Measurements from ENCODE around the gene TMEM258. TPM values are rescaled to one million over a fixed set of nuclear protein-coding genes. Genes with fewer than 3 reads are reported as not detected.

TMEM258 gene
- total and polyA plus RNA-seq, 2 of the 4 experiments (the other 2 are of a cell fraction): 107 to 280 TPM

DNA sequence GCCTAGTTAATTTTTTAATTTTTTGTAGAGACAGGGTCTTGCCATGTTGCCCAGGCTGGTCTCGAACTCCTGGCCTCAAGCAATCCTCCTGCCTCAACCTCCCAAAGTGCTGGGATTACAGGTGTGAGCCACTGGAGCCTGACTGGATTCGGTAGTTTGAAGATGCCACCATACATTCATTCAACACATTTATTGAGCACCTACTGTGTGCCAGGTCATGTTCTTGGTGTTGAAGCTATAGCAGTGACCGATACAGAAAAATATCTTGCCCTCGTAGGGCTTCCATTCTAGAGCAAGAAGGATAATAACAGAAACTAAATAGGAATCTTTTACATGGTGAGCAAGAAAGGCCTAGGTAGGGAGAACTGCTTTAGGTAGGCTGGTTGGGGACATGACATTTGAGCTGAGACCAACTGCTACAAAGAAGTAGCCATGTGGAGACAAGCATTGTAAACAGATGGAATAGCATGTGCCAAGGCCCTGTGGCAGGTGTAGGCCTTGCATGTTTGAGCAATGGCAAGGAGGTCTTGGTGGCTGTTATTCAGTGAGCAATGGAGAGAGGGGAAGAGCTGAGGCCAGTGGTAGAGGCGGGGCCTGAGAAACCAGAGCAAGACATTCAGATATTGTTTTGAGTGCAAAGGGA lies 41.6 kb downstream of the TMEM258 start:
- CTCF ChIA-PET: interaction anchor here (0.7 kb wide), 1 partner anchor 38 kb away, joined by 3 read pairs; no protein-coding TSS in a partner anchor
- no peak overlapping the region for H4K8ac ChIP-seq (ENCODE audit: low read depth in 2 of 2, low read length in 2 of 2)
- H3K56ac ChIP-seq (ENCODE audit: extremely low read depth, insufficient read depth, low read length): no peak overlapping the region
- no peak overlapping the region for H2AK5ac ChIP-seq (ENCODE audit: low read depth, low read length)
- TF ChIP-seq RFX5 (IDR thresholded peaks at IDR 0.05; ENCODE audit: low read depth, low read length) (no peak), MAFK (IDR thresholded peaks at IDR 0.05; ENCODE audit: low read depth, low read length) (no peak), RAD21 (IDR thresholded peaks at IDR 0.05; ENCODE audit: low read length) (no peak), FOS (IDR thresholded peaks at IDR 0.05; ENCODE audit: low read depth, low read length) (no peak), CEBPB (IDR thresholded peaks at IDR 0.05; ENCODE audit: low read depth, low read length) (no peak), NFE2L2 (IDR thresholded peaks at IDR 0.05; ENCODE audit: low read depth, low read length) (no peak), MXI1 (IDR thresholded peaks at IDR 0.05; ENCODE audit: borderline replicate concordance, low read depth, low read length) (no peak)
- TF ChIP-seq, protein P1, sequence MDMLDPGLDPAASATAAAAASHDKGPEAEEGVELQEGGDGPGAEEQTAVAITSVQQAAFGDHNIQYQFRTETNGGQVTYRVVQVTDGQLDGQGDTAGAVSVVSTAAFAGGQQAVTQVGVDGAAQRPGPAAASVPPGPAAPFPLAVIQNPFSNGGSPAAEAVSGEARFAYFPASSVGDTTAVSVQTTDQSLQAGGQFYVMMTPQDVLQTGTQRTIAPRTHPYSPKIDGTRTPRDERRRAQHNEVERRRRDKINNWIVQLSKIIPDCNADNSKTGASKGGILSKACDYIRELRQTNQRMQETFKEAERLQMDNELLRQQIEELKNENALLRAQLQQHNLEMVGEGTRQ (IDR thresholded peaks at IDR 0.05; ENCODE audit: low read depth, low read length): no peak
- no peak overlapping the region for H3K9ac ChIP-seq (ENCODE audit: low read depth, low read length)
- no peak for ATAC-seq (ENCODE audit: low read depth)
- peaks cover 7% of the 10 kb centered on the region for H3K4me1 ChIP-seq (ENCODE audit: control insufficient read depth, insufficient read depth, low read length)
- no peak overlapping the region for H2BK5ac ChIP-seq (ENCODE audit: low read depth, low read length, poor library complexity, severe bottlenecking)
- peaks cover 3% of the 10 kb centered on the region; the same call in 1 of the 2 replicates for H3K27me3 ChIP-seq (ENCODE audit: control insufficient read depth, insufficient read depth, low read length)
- H3K9me3 ChIP-seq (ENCODE audit: control insufficient read depth, insufficient read depth, low read length): no peaks in the 10 kb centered on the region
- no peak overlapping the region for H3K23ac ChIP-seq (ENCODE audit: low read depth, low read length)
- no peaks in the 10 kb centered on the region for H4K20me1 ChIP-seq (ENCODE audit: insufficient read depth, low read length)
- POLR2A ChIA-PET (ENCODE audit: unreplicated experiment): no interaction called here
- no peak overlapping the region for H3K4me3 ChIP-seq (ENCODE audit: insufficient read depth, low read depth, low read length)
- in situ Hi-C loops (cut with MboI; ENCODE audit: low sequenced_read_pairs) (no loop called here), intact Hi-C loops (cut with micrococcal nuclease) (no loop called here), dilution Hi-C loops (cut with HindIII; ENCODE audit: low sequenced_read_pairs, unreplicated experiment) (no loop called here)
- H3K79me1 ChIP-seq (ENCODE audit: low read depth in 1 of 2, low read length in 2 of 2): no peaks in the 10 kb centered on the region
- H3K18ac ChIP-seq (ENCODE audit: low read depth, low read length): no peak overlapping the region
- H2BK20ac ChIP-seq (ENCODE audit: low read depth, low read length): no peak overlapping the region
- no peak overlapping the region for H3K27ac ChIP-seq (ENCODE audit: insufficient read depth, low read length)
- no peak overlapping the region for H2AFZ ChIP-seq (replicated peaks; ENCODE audit: low read length, poor library complexity)
- no TSS peak for BruUV-seq (replicated peaks)
- WGBS, 2 experiments (ENCODE audit: extremely low coverage in 2 of 2, insufficient read length in 1 of 2): 92% methylated on average over 2 of the region's 5 CpGs; no CpG with 5 or more reads in 1 of the 2 experiments
- no peaks in the 10 kb centered on the region for H3K9me1 ChIP-seq (ENCODE audit: insufficient read depth, low read length)
- H4K5ac ChIP-seq (ENCODE audit: low read depth, low read length): no peak overlapping the region
- H2AK9ac ChIP-seq (replicated peaks; ENCODE audit: low read depth, low read length, poor library complexity): peak overlapping the region; percentile 19
- no peak for DNase-seq
- H2BK15ac ChIP-seq (ENCODE audit: low read depth, low read length): no peak overlapping the region
- no peaks in the 10 kb centered on the region for H3K36me3 ChIP-seq (ENCODE audit: control insufficient read depth, insufficient read depth, low read length)
- no peak overlapping the region for H2BK120ac ChIP-seq (ENCODE audit: low read depth, low read length)
- no peak overlapping the region for H3K4ac ChIP-seq (ENCODE audit: low read depth, low read length)
- no peak overlapping the region for H3K14ac ChIP-seq (replicated peaks; ENCODE audit: low read depth, low read length)
- H3K4me2 ChIP-seq (ENCODE audit: low read depth, low read length): no peak overlapping the region
- H4K91ac ChIP-seq (ENCODE audit: insufficient read depth, low read depth, low read length): no peak overlapping the region

Measured in IMR-90 (cell line).